DND-41 (cell line): ENCODE measurements around the gene FSCN2.

Experiments
- ATAC-seq: fragments of 200-7000 bp; cut with Tn5 transposase; 3 replicates; pipeline ENCODE4 v1.9.1; 2021; ENCODE audit warnings: low read depth; ENCODE audit not compliant: insufficient read depth
- DNase-seq: peaks from one replicate; pipeline ENCODE4 v3.0.0-alpha.2; 2020
- H2AFZ ChIP-seq: 2 replicates; pipeline ENCODE4 v1.6.0; 2012; ENCODE audit warnings: low read depth, low read length
- H3K27ac ChIP-seq: 2 replicates; pipeline ENCODE4 v1.5.1; 2012; ENCODE audit warnings: low read length, inconsistent platforms
- H3K27me3 ChIP-seq: fragments of 200-600 bp; sonication (generic); 2 replicates; pipeline ENCODE4 v1.6.0; 2012; ENCODE audit warnings: low read length, mild to moderate bottlenecking, inconsistent platforms; ENCODE audit not compliant: insufficient read depth, poor library complexity
- H3K36me3 ChIP-seq: 2 replicates; pipeline ENCODE4 v1.5.1; 2012; ENCODE audit warnings: low read length, inconsistent platforms; ENCODE audit not compliant: insufficient read depth
- H3K4me1 ChIP-seq: 2 replicates; pipeline ENCODE4 v1.5.1; 2012; ENCODE audit warnings: mild to moderate bottlenecking, low read length; ENCODE audit not compliant: insufficient read depth
- H3K4me2 ChIP-seq: 2 replicates; pipeline ENCODE4 v1.6.0; 2012; ENCODE audit warnings: mild to moderate bottlenecking, moderate library complexity, low read length, inconsistent platforms; ENCODE audit not compliant: insufficient read depth
- H3K4me3 ChIP-seq, 2 experiments: fragments of 200-600 bp in 1 of 2; shearing (Covaris generic) in 1 of 2; 2 replicates each; pipeline ENCODE4 v1.5.1; 2012 to 2016; ENCODE audit warnings: inconsistent platforms in 2 of 2, low read length in 2 of 2, mild to moderate bottlenecking in 2 of 2, low read depth in 1 of 2, moderate library complexity in 1 of 2
- H3K79me2 ChIP-seq: 2 replicates; pipeline ENCODE4 v1.6.0; 2012; ENCODE audit warnings: low read length, inconsistent platforms; ENCODE audit not compliant: insufficient read depth
- H3K9ac ChIP-seq: 2 replicates; pipeline ENCODE4 v1.6.0; 2012; ENCODE audit warnings: low read depth, mild to moderate bottlenecking, inconsistent platforms, low read length, moderate library complexity
- H3K9me3 ChIP-seq: 2 replicates; pipeline ENCODE4 v1.5.1; 2012; ENCODE audit warnings: low read length, moderate library complexity, mild to moderate bottlenecking, inconsistent platforms; ENCODE audit not compliant: insufficient read depth, severe bottlenecking
- H4K20me1 ChIP-seq: 2 replicates; pipeline ENCODE4 v1.6.0; 2012; ENCODE audit warnings: low read length; ENCODE audit not compliant: insufficient read depth
- CTCF ChIP-seq: IDR thresholded peaks from 2 replicates; pipeline ENCODE4 v1.5.1; 2012; ENCODE audit warnings: borderline replicate concordance, low read length, moderate library complexity, mild to moderate bottlenecking; ENCODE audit not compliant: poor library complexity, severe bottlenecking; ENCODE audit errors: extremely low read depth
- EZH2 ChIP-seq: IDR thresholded peaks from 3 replicates; pipeline ENCODE4 v1.6.1; 2012; ENCODE audit warnings: borderline replicate concordance, low read depth, mild to moderate bottlenecking, moderate library complexity, low read length, inconsistent platforms; ENCODE audit not compliant: severe bottlenecking

Gene FSCN2

DNA sequence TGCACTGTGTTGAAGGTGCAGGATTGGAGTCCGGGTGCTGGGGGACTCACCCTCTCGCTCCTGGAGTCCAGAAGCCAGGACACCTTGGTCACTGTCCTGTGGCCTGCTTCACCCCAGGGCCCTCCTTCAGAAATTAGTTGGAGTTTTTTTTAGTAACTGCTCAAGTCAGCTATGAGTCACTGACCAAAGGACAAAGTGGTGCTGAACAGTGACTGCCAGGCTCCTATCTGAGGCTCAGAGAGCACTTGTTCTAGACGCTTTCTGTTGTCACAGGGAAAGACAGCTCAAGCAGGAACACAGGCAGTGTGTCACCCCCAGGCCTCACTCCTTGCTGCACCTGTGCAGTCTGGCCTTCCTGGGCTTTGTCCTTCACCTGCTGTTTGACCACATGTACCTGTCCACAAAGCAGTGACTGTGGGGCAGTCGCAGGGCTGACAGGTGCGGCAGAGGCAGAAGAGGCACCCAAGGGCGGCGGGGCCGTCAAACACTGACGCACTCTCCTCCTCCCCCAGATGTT is 28.1 kb downstream of the FSCN2 start:
- Histone ChIP-seq H3K9me3 (no peaks in the 10 kb centered on the region), H3K27me3 (no peaks in the 10 kb centered on the region), H3K27ac (no peak overlapping the region), H3K4me2 (no peak overlapping the region), H3K4me3 (no peak overlapping the region), H3K9ac (no peak overlapping the region), H3K36me3 (peaks cover 52% of the 10 kb centered on the region), H3K79me2 (peaks cover 16% of the 10 kb centered on the region), H2AFZ (no peak overlapping the region), H4K20me1 (peaks cover 22% of the 10 kb centered on the region; the same call in 1 of the 2 replicates), H3K4me1 (peaks cover 21% of the 10 kb centered on the region)
- ATAC-seq (no peak), DNase-seq (no peak)
- TF ChIP-seq EZH2, result no peak
- no peak for TF ChIP-seq CTCF

DNA sequence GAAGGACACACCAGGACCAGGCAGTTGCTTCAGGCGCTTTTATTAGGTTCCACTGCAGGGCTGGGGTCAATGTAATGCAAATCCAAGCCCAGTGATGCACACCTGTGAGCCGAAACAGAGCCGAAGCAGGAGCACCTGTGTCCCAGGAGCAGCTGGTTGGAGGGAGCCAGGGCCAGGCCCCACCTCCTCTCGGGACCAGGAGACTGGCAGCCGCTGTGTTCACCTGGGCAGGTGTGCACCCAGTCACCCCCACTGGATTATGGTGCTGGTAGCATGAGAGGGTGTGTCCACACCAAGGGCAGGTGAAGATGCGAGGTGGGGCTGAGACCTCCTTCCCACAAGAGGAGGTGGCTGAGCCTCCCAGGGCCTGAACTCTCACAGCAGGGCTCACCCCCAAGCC is 28.7 kb downstream of the FSCN2 start:
- no peak overlapping the region for H3K4me2 ChIP-seq
- H3K9ac ChIP-seq, result no peak overlapping the region
- H3K79me2 ChIP-seq, result peaks cover 10% of the 10 kb centered on the region
- peaks cover 56% of the 10 kb centered on the region for H3K36me3 ChIP-seq
- DNase-seq (no peak), ATAC-seq (no peak)
- H3K4me3 ChIP-seq, result no peak overlapping the region
- peaks cover 17% of the 10 kb centered on the region for H3K4me1 ChIP-seq
- H2AFZ ChIP-seq, result no peak overlapping the region
- H3K27me3 ChIP-seq, result no peaks in the 10 kb centered on the region
- no peaks in the 10 kb centered on the region for H3K9me3 ChIP-seq
- peaks cover 18% of the 10 kb centered on the region; the same call in 1 of the 2 replicates for H4K20me1 ChIP-seq
- TF ChIP-seq EZH2 (no peak), CTCF (no peak)
- no peak overlapping the region for H3K27ac ChIP-seq

DNA sequence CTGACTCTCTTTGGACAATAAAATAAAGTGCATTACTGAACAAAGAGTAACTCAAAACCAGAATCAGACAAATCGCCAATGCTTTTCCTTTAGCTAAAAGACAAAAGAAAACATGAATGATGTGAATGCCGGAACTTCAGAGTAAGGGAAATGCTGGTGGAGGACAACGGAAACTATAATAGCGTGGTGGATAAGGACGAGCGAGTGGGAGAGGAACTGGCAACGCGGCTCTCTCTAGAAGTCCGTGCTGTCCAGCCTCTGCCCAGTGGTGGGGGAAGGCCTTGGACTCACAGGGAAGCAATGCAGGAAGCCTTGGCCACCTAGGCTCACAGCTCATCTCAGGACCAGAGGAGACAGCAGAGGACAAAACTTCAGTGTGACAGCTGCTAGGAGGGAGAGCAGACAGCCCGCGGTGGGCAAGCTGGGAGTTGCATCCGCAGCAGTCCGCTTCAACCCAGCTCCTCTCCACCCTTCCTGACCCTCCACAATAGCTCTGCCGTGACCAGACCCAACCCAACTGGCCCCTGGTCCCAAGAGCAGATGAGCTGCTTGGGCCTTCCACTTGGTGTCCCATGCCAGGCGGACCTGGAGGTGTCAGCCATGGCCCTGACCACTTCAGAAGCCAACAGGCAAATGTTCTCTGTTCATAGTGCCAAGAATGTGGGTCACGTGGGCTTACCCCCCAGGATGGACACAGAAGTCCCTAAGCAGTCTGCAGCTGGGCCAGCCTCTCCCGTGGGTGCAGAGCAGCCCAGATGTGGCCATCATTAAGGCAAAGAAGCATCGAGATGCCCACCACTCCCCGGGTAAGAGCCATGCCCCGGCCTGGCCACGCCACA is 29.3 kb downstream of the FSCN2 start:
- peaks cover 60% of the 10 kb centered on the region for H3K36me3 ChIP-seq

More for the DNA sequence above, 29.3 kb downstream of the FSCN2 start:
- H3K27ac ChIP-seq, result no peak overlapping the region
- peaks cover 4% of the 10 kb centered on the region for H3K79me2 ChIP-seq
- H3K4me2 ChIP-seq, result no peak overlapping the region
- peaks cover 18% of the 10 kb centered on the region; the same call in 1 of the 2 replicates for H4K20me1 ChIP-seq
- H3K27me3 ChIP-seq, result no peaks in the 10 kb centered on the region
- DNase-seq, result no peak
- no peak overlapping the region for H2AFZ ChIP-seq
- peaks cover 17% of the 10 kb centered on the region for H3K4me1 ChIP-seq
- no peak for ATAC-seq
- H3K9ac ChIP-seq, result no peak overlapping the region
- TF ChIP-seq CTCF, result no peak
- TF ChIP-seq EZH2, result no peak
- no peak overlapping the region for H3K4me3 ChIP-seq
- no peaks in the 10 kb centered on the region for H3K9me3 ChIP-seq
